LNCaP clone FGC (cell line): ENCODE results near the gene PLLP.
"Not testable (repeated sequence)": the region's sequence is repeated elsewhere in the genome, so short reads cannot be mapped to it uniquely, and the experiment has no call there.

Experiments
- DNase-seq: peaks from one replicate; pipeline ENCODE4 v3.0.0-alpha.2; 2011; ENCODE audit warnings: low read depth
- H3K4me3 ChIP-seq: 2 replicates; pipeline ENCODE4 v1.5.1; 2011; ENCODE audit warnings: mild to moderate bottlenecking, low read depth, low read length, control low read depth
- TF ChIP-seq, protein P1 (sequence below): IDR thresholded peaks from 2 replicates; pipeline ENCODE4 v1.5.1; 2012; ENCODE audit warnings: mild to moderate bottlenecking; ENCODE audit not compliant: control insufficient read depth, insufficient read depth; ENCODE audit errors: extremely low read depth

Gene PLLP

DNA sequence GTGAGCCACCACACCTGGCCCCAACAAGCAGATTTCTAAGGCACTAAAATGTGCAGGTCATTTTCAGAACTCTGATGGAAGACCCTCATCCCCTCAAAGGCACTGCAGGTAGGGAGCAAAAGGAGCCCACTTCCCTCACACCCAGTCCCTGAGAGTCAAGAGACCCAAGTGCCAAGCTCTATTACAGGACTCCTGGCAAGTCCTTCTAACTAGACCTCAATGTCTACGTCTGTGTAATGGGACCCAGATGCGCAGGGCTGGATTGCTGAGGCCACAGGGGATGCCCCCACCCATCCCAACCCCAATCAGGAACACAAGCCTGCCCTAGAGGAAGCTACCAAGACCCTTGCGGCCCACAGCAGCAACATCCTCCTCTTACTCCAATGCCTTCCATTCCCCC is 2.7 kb downstream of the PLLP start:
- H3K4me3 ChIP-seq, result no peak overlapping the region
- TF ChIP-seq, protein P1, sequence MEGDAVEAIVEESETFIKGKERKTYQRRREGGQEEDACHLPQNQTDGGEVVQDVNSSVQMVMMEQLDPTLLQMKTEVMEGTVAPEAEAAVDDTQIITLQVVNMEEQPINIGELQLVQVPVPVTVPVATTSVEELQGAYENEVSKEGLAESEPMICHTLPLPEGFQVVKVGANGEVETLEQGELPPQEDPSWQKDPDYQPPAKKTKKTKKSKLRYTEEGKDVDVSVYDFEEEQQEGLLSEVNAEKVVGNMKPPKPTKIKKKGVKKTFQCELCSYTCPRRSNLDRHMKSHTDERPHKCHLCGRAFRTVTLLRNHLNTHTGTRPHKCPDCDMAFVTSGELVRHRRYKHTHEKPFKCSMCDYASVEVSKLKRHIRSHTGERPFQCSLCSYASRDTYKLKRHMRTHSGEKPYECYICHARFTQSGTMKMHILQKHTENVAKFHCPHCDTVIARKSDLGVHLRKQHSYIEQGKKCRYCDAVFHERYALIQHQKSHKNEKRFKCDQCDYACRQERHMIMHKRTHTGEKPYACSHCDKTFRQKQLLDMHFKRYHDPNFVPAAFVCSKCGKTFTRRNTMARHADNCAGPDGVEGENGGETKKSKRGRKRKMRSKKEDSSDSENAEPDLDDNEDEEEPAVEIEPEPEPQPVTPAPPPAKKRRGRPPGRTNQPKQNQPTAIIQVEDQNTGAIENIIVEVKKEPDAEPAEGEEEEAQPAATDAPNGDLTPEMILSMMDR, result no peak
- no peak for DNase-seq

DNA sequence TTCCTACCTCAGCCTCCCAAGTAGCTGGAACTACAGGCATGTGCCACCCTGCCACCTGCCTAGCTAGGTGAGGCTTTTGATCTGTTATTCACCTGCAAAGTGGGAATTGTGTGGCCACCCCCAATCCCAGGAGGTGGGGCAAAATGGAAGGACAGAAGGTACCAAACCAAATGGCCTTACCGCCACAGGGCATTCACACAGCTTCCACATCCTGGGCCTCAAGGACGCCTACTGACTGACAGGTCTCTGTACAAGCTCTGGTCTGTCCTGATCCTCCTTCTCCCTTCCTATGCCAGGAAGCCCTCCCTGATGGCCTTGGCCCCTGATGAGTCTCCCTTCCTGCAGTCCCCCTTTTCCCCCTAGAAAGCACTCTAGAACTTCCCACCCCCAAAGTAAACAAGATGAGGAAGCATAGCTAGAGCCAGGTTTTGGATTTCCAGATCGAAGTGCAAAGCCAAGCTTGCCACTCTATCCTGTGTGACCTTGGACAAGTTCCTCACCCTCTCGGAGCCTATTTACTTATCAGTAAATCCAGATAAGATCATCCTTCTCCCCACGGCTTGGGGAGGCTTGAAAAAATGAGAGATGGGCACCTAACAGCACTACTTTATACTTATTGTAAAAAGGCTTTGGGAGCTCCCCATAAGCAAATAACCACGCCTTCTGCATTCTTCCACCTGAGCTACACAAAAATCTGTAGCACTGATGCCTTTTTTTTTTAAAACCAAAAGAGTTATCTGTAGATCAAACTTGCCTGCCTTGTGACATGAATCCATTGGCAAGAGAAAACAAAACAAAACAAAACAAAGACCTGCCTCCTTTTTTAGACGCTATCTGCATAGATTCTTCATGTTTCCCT is 4.5 kb downstream of the PLLP start:
- DNase-seq, result no peak
- no peak overlapping the region for H3K4me3 ChIP-seq
- TF ChIP-seq, protein P1, result no peak

DNA sequence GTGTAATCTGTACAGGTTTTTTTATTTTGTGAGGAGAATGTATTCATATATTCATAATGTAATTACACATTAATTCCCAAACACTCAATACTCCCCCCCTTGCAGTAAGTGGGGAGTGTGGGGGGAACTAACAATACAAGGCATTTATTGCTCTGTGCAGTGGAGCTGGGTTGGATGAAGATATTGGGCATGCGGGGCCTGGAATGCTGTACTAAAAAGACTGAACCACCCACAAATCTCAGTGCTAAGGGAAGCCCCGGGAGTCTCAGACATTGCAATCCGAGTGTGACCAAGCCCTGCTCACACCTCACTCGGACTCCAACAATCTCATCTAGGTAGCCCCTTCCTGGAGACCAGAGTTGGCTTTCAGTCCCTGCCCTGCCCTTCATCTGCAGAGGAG is 6.0 kb downstream of the PLLP start:
- DNase-seq, result no peak
- H3K4me3 ChIP-seq, result no peak overlapping the region
- TF ChIP-seq, protein P1, result no peak

DNA sequence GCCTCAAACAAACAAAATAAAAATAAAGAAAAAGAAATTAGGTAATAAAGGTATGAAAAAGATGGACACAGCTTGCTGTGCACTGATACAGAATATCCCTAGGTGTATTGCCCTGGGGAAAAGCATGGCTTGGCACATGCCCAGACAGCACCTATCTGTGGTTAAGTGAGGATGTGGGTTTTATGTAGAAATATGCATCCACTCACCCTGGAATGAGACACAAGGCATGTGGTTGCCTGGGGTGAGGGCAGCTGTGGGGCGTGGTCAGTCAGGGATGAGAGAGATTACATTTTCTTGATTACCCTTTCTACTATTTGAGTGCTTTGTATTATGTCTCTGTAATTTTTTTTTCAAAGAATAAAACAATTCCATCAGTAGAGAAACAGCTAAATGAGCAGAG is 6.9 kb downstream of the PLLP start:
- no peak for DNase-seq
- TF ChIP-seq, protein P1, result no peak
- no peak overlapping the region for H3K4me3 ChIP-seq

DNA sequence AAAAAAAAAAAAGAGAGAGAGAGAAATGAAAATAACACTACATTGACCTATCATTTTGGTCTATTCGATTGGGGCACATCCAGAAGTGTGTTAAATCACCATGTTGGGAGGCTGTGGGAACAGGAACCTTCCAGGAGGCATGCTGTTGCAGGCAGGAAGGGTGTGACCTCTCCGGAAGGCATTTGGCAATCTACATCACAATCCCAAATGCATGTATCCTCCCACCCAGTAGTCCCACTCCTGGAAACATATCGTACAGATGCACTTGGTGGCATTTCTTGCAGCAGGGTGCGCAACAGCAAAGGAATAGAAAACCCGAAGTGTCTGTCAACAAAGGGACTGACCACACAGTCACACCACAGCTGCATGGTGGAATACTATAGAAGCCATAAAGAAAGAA is 7.9 kb downstream of the PLLP start:
- DNase-seq, result no peak
- H3K4me3 ChIP-seq, result no peak overlapping the region
- TF ChIP-seq, protein P1, result no peak

DNA sequence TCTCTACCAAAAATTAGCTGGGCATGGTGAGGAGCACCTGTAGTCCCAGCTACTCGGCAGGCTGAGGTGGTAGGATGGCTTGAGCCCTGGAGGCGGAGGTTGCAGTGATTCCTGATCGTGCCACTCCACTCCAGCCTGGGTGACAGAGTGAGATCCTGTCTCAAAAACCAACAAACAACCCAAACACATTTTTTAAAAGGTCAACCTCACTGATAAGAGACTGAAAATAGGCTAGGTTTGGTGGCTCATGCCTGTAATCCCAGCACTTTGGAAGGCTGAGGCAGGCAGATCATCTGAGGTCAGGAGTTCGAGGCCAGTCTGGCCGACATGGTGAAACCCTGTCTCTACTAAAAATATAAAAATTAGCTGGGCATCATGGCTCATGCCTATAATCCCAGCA is 8.5 kb downstream of the PLLP start:
- H3K4me3 ChIP-seq, result not testable (repeated sequence)

DNA sequence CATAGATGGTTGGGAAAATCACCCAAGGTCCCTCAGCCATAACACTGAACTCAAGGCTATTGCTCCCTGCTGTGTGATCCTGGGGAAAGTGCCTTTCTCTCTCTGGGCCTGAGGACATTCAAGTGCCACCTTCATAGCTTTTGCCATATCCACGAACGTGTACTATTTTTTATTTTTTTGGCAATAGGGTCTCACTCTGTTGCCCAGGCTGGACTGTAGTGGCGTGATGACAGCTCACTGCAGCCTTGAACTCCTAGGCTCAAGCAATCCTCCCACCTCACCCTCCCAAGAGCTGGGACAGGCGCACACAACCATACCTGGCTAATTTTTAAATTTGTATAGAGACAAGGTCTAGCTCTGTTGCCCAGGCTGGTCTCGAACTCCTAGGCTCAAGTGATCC is 10.6 kb downstream of the PLLP start:
- TF ChIP-seq, protein P1, result no peak
- no peak overlapping the region for H3K4me3 ChIP-seq
- DNase-seq, result no peak

More for the DNA sequence above, 8.5 kb downstream of the PLLP start:
- not testable (repeated sequence) for DNase-seq
